Osteoblast (primary cell): ENCODE measurements around the gene PML. TPM values are rescaled to one million over a fixed set of nuclear protein-coding genes. Genes with fewer than 3 reads are reported as not detected.

Experiments used
- DNase-seq: peaks from one replicate; pipeline ENCODE4 v3.0.0; 2011; ENCODE audit warnings: low spot score, mixed read lengths; ENCODE audit not compliant: insufficient read length; ENCODE audit errors: missing footprints
- H2AFZ ChIP-seq: 2 replicates; pipeline ENCODE4 v1.6.0; 2011; ENCODE audit warnings: mild to moderate bottlenecking, low read length
- H3K27ac ChIP-seq: 2 replicates; pipeline ENCODE4 v1.5.1; 2011; ENCODE audit warnings: mild to moderate bottlenecking, low read depth, low read length, moderate library complexity
- H3K27me3 ChIP-seq: 2 replicates; pipeline ENCODE4 v1.6.0; 2012; ENCODE audit warnings: mild to moderate bottlenecking, control low read depth, inconsistent platforms, low read length, moderate library complexity; ENCODE audit not compliant: insufficient read depth
- H3K36me3 ChIP-seq: 2 replicates; pipeline ENCODE4 v1.5.1; 2011; ENCODE audit warnings: mild to moderate bottlenecking, low read length, control low read depth, moderate library complexity; ENCODE audit not compliant: insufficient read depth
- H3K4me1 ChIP-seq: 2 replicates; pipeline ENCODE4 v1.5.1; 2011; ENCODE audit warnings: mild to moderate bottlenecking, low read length, control low read depth, moderate library complexity; ENCODE audit not compliant: insufficient read depth
- H3K4me2 ChIP-seq: 2 replicates; pipeline ENCODE4 v1.6.0; 2011; ENCODE audit warnings: mild to moderate bottlenecking, low read length; ENCODE audit not compliant: insufficient read depth
- H3K4me3 ChIP-seq: fragments of 200-600 bp; sonication (generic); 3 replicates; pipeline ENCODE4 v1.5.1; 2012; ENCODE audit warnings: mild to moderate bottlenecking, low read length, inconsistent platforms; ENCODE audit not compliant: insufficient read depth
- H3K79me2 ChIP-seq: 2 replicates; pipeline ENCODE4 v1.6.0; 2012; ENCODE audit warnings: mild to moderate bottlenecking, low read length, control low read depth, inconsistent platforms; ENCODE audit not compliant: insufficient read depth
- H3K9me3 ChIP-seq: 2 replicates; pipeline ENCODE4 v1.5.1; 2011; ENCODE audit warnings: low read depth, low read length, control low read depth
- H4K20me1 ChIP-seq: 2 replicates; pipeline ENCODE4 v1.6.0; 2012; ENCODE audit warnings: mild to moderate bottlenecking, low read length, control low read depth; ENCODE audit not compliant: insufficient read depth
- total RNA-seq: library from RNA; depleted of rRNA; stranded (reverse); fragments of >200 nt; gene quantifications from 2 replicates; pipeline ENCODE4 v1.2.3, GENCODE V29; 2012
- TF ChIP-seq, protein P1 (sequence below): IDR thresholded peaks from 2 replicates; pipeline ENCODE4 v1.5.1; 2011; ENCODE audit warnings: mild to moderate bottlenecking, low read depth, low read length, moderate library complexity; ENCODE audit errors: extremely low read depth

PML gene
- total RNA-seq, 1 donor = 46.7 TPM

DNA sequence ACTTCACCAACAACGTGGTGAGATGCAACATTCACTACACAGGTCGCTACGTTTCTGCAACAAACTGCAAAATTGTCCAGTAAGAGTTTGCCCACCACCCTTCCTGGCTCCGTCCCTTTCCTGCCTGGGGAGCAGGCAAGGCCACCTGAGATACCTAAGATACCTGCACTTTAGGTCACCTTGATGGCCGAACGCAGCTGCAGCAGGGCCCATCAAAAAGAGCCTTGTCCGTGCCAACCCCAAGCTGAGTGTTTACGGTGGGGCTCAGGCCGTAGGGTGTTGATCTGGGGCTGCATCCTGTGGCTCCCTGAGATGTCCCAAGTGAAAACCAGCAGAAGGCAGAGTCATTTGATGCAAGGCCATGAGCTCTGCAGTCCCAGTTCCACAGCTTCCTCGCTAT lies 45.0 kb upstream of the PML start:
- Histone ChIP-seq H3K79me2 (peaks cover 18% of the 10 kb centered on the region), H3K4me3 (no peak overlapping the region), H2AFZ (no peak overlapping the region), H3K36me3 (peaks cover 75% of the 10 kb centered on the region), H3K4me1 (peaks cover 21% of the 10 kb centered on the region), H3K27me3 (no peaks in the 10 kb centered on the region), H4K20me1 (peaks cover 15% of the 10 kb centered on the region), H3K4me2 (no peak overlapping the region), H3K27ac (no peak overlapping the region), H3K9me3 (no peaks in the 10 kb centered on the region)
- TF ChIP-seq, protein P1, sequence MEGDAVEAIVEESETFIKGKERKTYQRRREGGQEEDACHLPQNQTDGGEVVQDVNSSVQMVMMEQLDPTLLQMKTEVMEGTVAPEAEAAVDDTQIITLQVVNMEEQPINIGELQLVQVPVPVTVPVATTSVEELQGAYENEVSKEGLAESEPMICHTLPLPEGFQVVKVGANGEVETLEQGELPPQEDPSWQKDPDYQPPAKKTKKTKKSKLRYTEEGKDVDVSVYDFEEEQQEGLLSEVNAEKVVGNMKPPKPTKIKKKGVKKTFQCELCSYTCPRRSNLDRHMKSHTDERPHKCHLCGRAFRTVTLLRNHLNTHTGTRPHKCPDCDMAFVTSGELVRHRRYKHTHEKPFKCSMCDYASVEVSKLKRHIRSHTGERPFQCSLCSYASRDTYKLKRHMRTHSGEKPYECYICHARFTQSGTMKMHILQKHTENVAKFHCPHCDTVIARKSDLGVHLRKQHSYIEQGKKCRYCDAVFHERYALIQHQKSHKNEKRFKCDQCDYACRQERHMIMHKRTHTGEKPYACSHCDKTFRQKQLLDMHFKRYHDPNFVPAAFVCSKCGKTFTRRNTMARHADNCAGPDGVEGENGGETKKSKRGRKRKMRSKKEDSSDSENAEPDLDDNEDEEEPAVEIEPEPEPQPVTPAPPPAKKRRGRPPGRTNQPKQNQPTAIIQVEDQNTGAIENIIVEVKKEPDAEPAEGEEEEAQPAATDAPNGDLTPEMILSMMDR = no peak
- DNase-seq = no peak

DNA sequence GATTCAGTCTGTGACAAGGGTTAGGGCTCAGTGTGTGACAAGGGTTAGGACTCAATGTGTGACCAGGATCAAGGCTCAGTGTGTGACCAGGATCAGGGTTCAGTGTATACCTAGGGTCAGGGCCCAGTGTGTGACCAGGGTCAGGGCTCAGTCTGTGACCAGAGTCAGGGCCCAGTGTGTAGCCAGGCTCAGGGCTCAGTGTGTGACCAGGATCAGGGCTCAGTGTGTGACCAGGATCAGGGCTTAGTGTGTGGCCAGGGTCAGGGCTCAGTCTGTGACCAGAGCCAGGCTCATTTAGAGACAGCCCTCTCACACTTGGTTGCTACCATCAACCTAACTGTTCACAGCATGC lies 44.1 kb upstream of the PML start:
- DNase-seq = no peak
- peaks cover 22% of the 10 kb centered on the region for H3K4me1 ChIP-seq
- H4K20me1 ChIP-seq = peaks cover 8% of the 10 kb centered on the region
- no peak overlapping the region for H3K4me3 ChIP-seq
- peak overlapping the region; percentile 63 for H3K27ac ChIP-seq
- H3K36me3 ChIP-seq = peaks cover 65% of the 10 kb centered on the region
- H3K79me2 ChIP-seq = peaks cover 9% of the 10 kb centered on the region
- H2AFZ ChIP-seq = no peak overlapping the region
- H3K4me2 ChIP-seq = no peak overlapping the region
- TF ChIP-seq, protein P1 = no peak
- H3K27me3 ChIP-seq = no peaks in the 10 kb centered on the region
- no peaks in the 10 kb centered on the region for H3K9me3 ChIP-seq

- Histone ChIP-seq H3K27ac (peak overlapping the region; percentile 75), H3K4me3 (no peak overlapping the region), H2AFZ (no peak overlapping the region), H3K27me3 (no peaks in the 10 kb centered on the region), H3K36me3 (peaks cover 63% of the 10 kb centered on the region), H3K9me3 (no peaks in the 10 kb centered on the region), H3K4me2 (peak overlapping the region; percentile 20), H4K20me1 (peaks cover 8% of the 10 kb centered on the region), H3K4me1 (peaks cover 27% of the 10 kb centered on the region), H3K79me2 (peaks cover 6% of the 10 kb centered on the region)
- peak; percentile 99 for DNase-seq
- TF ChIP-seq, protein P1 = peak; percentile 78
Observed at GRCh38 chr15:73950831-73951561, 43.5 kb upstream of the PML start.

DNA sequence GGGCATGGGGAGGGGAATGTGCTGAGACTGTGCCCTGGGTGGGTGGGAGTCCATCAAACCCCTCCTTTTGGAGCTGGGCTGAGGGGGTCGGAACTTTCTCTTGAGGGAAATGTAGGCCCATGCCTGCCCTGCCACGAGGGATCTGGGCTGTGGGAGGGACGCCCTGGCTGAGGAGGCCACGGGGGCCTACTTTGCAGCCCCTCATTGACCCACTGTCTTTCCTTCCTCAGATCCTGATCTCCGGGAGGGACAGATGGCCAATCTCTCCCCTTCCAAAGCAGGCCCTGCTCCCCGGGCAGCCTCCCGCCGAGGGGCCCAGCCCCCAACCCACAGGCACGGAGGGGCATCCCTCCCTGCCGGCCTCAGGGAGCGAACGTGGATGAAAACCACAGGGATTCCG lies 42.9 kb upstream of the PML start:
- Histone ChIP-seq H3K36me3 (peaks cover 59% of the 10 kb centered on the region), H3K4me3 (no peak overlapping the region), H3K4me2 (peak overlapping the region; percentile 20), H2AFZ (no peak overlapping the region), H3K79me2 (peaks cover 2% of the 10 kb centered on the region), H3K4me1 (peaks cover 33% of the 10 kb centered on the region), H3K27me3 (no peaks in the 10 kb centered on the region), H3K27ac (peak overlapping the region; percentile 75), H3K9me3 (no peaks in the 10 kb centered on the region), H4K20me1 (peaks cover 8% of the 10 kb centered on the region)
- TF ChIP-seq, protein P1 = no peak
- peak; percentile 73 for DNase-seq
